NCI-H1105 treated with DMSO at 0.1 percent for 48 hours (cell line): ENCODE data around the gene RTN1.
A peak's percentile ranks its signal among the peaks of the same experiment; 100 is the strongest.

Experiments
- DNase-seq: peaks from one replicate; lab custom pipeline; 2025; lab: John Stamatoyannopoulos, UW

The RTN1 gene

GRCh38 chr14:59629444-59630287 is 240.9 kb downstream of the RTN1 start:
- peak; percentile 94 for DNase-seq

GRCh38 chr14:59627011-59627520 is 243.5 kb downstream of the RTN1 start:
- DNase-seq: no peak

- no peak for DNase-seq
Observed at GRCh38 chr14:59622631-59623030, 247.9 kb downstream of the RTN1 start.

- DNase-seq: no peak
Observed at GRCh38 chr14:59619061-59619460, 251.5 kb downstream of the RTN1 start.

- DNase-seq: no peak
Observed at GRCh38 chr14:59601056-59601455, 269.5 kb downstream of the RTN1 start.

GRCh38 chr14:59600211-59600945 is 270.2 kb downstream of the RTN1 start:
- DNase-seq: no peak

GRCh38 chr14:59595071-59595470 is 275.5 kb downstream of the RTN1 start:
- no peak for DNase-seq

GRCh38 chr14:59591641-59592370 is 278.8 kb downstream of the RTN1 start:
- DNase-seq: no peak

- no peak for DNase-seq
Observed at GRCh38 chr14:59588101-59588500, 282.5 kb downstream of the RTN1 start.

- no peak for DNase-seq
Observed at GRCh38 chr14:59585891-59586554, 284.6 kb downstream of the RTN1 start.

GRCh38 chr14:59583755-59584154 is 286.8 kb downstream of the RTN1 start:
- no peak for DNase-seq

GRCh38 chr14:59582845-59583509 is 287.6 kb downstream of the RTN1 start:
- no peak for DNase-seq

GRCh38 chr14:59582161-59582560 is 288.4 kb downstream of the RTN1 start:
- DNase-seq: no peak

GRCh38 chr14:59580911-59581310 is 289.7 kb downstream of the RTN1 start:
- no peak for DNase-seq

GRCh38 chr14:59576332-59577294 is 294.0 kb downstream of the RTN1 start, which contains the start of gene CCDC175:
CCDC175 (minus strand) TSS chr14:59576812; CDS start chr14:59576775, 37 bp downstream.
- peak; percentile 96 for DNase-seq

GRCh38 chr14:59570122-59570521 is 300.5 kb downstream of the RTN1 start:
- peak; percentile 23 for DNase-seq

- DNase-seq: no peak
Observed at GRCh38 chr14:59566725-59567124, 303.9 kb downstream of the RTN1 start.

- no peak for DNase-seq
Observed at GRCh38 chr14:59566296-59566695, 304.3 kb downstream of the RTN1 start.

- DNase-seq: no peak
Observed at GRCh38 chr14:59565087-59565486, 305.5 kb downstream of the RTN1 start.

GRCh38 chr14:59564366-59564765 is 306.2 kb downstream of the RTN1 start:
- DNase-seq: peak; percentile 15
